ENCODE results near the gene RBM44.

RBM44 gene

GRCh38 chr2:237886685-237887481, 88.3 kb downstream of the RBM44 start:
- DNase-seq (ENCODE audit: low read depth), result no peak
- H3K4me3 ChIP-seq (ENCODE audit: low read length), result no peak overlapping the region
- no peak for TF ChIP-seq CTCF (conservative IDR thresholded peaks at IDR 0.05; ENCODE audit: low read length)

- peak; percentile 56 for DNase-seq (ENCODE audit: low read depth)
- TF ChIP-seq CTCF (conservative IDR thresholded peaks at IDR 0.05; ENCODE audit: low read length), result no peak
- no peak overlapping the region for H3K4me3 ChIP-seq (ENCODE audit: low read length)
These were observed 89.8 kb downstream of the RBM44 start for GRCh38 chr2:237888389-237888788.

GRCh38 chr2:237889016-237889415, 90.4 kb downstream of the RBM44 start:
- no peak for TF ChIP-seq CTCF (conservative IDR thresholded peaks at IDR 0.05; ENCODE audit: low read length)
- no peak overlapping the region for H3K4me3 ChIP-seq (ENCODE audit: low read length)

GRCh38 chr2:237889811-237890210, 91.2 kb downstream of the RBM44 start:
- no peak overlapping the region for H3K4me3 ChIP-seq (ENCODE audit: low read length)
- TF ChIP-seq CTCF (conservative IDR thresholded peaks at IDR 0.05; ENCODE audit: low read length), result no peak
- DNase-seq (ENCODE audit: low read depth), result no peak

More at GRCh38 chr2:237889016-237889415, 90.4 kb downstream of the RBM44 start:
- DNase-seq (ENCODE audit: low read depth), result no peak
